GM21786 (cell line): ENCODE measurements around the gene GALNT18.
A peak's percentile ranks its signal among the peaks of the same experiment; 100 is the strongest.
"Not testable (repeated sequence)": the region's sequence is repeated elsewhere in the genome, so short reads cannot be mapped to it uniquely, and the experiment has no call there.

Source experiments
- ATAC-seq: cut with Tn5 transposase; IDR thresholded peaks from one replicate; pipeline ENCODE4 v1.9.1; 2021; ENCODE audit not compliant: unreplicated experiment

GALNT18 gene

GRCh38 chr11:11471201-11471600 is 150.6 kb downstream of the GALNT18 start:
- no peak for ATAC-seq

- ATAC-seq, result no peak
Measured at GRCh38 chr11:11468954-11469353, 152.9 kb downstream of the GALNT18 start.

GRCh38 chr11:11467312-11467711 is 154.5 kb downstream of the GALNT18 start:
- ATAC-seq, result no peak

DNA sequence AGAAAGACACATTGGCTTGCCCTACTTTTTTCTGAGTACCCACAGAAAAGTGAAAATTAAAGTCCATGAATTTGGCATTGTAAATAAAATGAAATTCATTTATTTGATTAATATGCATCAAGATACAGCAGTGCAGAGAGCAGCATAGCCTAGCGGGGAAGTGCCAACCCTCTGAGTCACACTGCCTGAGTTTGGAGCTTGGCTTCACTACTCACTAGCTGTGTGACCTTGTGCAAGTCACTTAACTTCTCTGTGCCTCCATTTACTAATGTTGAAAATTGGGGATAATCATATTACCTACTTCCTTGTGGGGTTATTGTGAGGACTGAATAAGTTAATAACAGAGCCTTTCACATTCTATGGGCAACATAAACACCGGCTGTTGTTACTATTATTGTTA is 157.2 kb downstream of the GALNT18 start:
- no peak for ATAC-seq

- no peak for ATAC-seq
Measured at GRCh38 chr11:11463405-11463804, 158.4 kb downstream of the GALNT18 start.

DNA sequence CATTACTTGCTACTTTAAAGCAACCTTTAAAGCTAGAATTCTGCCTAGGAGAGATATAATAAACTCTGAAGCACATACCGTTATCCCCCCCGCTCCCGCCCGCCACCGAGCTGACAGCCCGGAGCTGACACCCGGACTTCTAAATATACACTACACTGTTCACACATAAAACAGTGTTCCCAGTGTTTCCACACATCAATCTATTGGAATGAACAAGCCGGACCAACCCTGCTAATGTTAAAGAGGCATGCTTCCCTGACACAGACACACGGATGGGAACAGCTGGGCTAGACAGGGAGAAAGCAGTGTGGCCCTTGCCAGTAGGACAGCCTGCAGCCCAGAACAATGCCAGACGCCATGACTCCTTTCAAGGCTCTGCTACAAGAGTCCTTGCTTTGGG is 160.3 kb downstream of the GALNT18 start:
- ATAC-seq, result no peak

DNA sequence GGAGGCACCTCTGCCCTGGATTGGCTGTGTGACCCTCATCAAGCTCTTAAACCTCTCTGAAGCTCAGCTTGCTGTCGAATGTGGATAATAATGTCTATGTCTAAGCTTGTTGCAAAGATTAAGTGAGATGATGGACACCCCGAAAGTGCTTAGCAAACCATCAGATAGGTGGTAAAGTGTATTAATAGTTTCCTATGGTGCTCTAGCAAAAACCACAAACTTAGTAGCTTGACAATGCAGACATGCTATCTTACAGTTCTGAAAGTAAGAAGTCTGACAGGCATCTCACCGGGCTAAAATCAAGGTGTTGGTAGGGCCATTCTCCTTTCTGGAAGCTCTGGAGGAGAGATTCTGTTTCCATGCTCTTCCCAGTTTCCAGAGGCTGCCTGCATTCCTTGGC is 162.2 kb downstream of the GALNT18 start:
- ATAC-seq, result no peak

DNA sequence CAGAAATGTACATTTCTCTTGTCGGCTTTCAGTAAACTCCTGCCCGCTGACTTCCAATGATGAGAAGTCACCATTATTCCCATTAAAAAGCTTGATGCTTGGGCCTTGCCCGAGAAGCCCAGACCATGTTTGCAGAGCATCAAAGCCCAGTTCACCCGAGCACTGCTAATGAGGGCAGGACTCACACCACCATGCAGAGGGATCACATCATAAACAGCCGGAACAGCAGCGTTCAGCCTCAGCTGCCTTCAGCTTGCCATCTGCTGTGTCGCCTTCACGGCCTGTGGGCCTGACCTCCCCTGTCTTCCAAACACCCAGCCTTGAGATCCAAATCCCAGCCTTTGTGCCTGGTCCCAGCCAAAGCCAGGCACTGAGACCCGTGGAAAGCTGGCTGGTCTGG is 163.3 kb downstream of the GALNT18 start:
- ATAC-seq, result no peak

- no peak for ATAC-seq
Measured at GRCh38 chr11:11458001-11458400, 163.8 kb downstream of the GALNT18 start.

DNA sequence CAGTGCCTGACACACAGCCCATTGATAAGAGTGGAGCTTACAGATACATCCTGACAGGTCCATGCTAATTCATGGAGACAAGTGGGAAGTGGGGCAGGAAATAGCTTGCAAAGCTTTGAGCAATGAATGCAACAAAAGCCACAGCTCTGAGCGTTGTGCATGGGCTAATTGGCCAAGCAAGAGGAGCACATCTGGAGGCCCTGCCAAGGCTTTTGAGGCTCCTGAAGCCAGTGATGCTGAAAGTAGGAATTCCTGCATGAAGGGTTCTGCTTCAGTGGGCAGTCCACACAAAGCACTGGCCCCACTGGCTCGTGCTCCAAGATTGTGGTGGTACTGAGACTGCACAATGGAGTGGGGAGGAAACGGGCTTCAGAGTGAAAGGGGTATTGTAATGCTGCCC is 164.9 kb downstream of the GALNT18 start:
- ATAC-seq, result no peak

DNA sequence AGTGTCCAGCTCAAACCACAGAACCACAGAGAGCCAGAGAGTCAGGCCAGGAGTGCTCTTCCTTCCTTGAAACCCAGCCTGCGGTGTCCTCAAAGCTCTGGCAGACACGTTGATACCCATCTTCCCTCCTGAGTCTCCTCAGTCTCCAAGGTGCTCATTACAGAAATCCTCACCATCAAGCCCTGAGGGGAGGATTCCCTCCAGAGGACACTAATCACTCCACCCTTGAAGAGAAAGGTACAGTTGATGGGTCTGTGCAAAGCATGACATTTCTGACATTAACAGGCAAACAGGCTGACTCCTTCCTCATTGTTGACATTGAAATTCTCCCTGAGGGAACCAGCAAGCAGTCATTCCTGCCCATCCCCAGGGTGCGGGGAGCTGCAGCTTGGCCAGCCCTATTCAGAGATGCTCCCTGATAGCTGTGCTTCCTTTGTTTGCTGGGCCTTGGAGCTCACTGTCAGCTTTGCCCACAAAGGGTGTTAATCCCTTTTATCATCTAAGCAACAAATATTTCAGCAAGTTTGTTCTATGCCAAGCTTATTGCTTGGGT is 167.1 kb downstream of the GALNT18 start:
- no peak for ATAC-seq

GRCh38 chr11:11451501-11452005 is 170.3 kb downstream of the GALNT18 start:
- peak; percentile 91 for ATAC-seq

- no peak for ATAC-seq
Measured at GRCh38 chr11:11450744-11451362, 171.0 kb downstream of the GALNT18 start.

DNA sequence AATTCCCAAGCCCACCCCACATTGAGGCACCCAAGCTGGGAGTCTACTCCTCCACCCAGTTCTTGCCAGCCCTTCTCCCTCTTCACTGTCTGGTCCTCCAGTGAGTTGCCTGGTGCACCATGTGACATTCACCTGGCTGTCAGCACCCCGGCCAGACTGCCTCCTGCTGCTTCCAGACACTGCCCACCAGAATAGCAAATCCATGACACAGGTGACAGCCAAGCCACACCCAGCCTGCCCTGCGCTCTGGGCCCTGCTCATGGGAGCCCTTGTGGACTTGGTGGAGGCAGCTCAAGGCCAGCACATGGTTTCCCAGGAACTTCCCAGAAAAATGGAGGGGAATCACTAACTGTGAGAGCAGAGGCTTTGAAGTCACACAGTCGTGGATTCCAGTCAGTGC is 172.5 kb downstream of the GALNT18 start:
- ATAC-seq, result no peak

GRCh38 chr11:11448626-11449025 is 173.2 kb downstream of the GALNT18 start:
- ATAC-seq, result no peak

GRCh38 chr11:11447601-11448000 is 174.2 kb downstream of the GALNT18 start:
- not testable (repeated sequence) for ATAC-seq

DNA sequence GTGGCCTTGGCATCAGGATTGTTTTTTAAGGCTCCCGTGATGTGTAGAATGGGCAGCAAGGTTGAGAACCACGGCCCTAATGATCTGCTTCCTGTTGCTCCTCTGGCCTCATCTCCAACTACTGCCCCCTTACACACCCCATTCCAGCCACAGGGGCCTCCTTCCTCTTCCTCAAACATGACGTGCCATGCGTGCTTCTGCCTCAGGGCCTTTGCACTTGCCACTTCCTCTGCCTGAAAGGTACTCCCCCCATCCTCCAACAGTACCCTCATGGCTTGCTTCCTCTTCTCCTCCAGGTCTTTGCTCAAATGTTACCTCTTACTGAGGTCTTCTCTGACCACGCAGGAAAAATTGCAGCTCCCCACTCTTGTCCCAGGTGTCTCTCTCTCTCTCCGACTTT is 174.8 kb downstream of the GALNT18 start:
- no peak for ATAC-seq

DNA sequence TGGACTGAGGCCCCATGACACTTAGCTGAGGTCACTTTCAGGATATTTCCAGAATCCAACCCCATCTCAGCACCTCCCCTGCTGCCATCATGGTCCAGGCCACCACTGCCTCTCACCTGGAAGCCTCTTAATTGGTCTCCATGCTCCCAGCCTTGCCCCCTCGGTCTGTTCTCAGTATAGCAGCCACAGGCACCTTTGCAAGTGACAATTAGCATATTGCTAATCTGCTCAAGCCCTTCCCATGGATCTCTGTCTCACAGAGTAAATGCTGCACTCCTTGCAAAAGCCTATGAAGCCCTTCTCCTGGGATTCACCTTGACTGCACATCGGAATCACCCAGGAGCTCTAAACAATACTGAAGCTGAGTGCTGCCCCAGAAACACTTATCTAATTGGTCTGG is 175.2 kb downstream of the GALNT18 start:
- no peak for ATAC-seq

DNA sequence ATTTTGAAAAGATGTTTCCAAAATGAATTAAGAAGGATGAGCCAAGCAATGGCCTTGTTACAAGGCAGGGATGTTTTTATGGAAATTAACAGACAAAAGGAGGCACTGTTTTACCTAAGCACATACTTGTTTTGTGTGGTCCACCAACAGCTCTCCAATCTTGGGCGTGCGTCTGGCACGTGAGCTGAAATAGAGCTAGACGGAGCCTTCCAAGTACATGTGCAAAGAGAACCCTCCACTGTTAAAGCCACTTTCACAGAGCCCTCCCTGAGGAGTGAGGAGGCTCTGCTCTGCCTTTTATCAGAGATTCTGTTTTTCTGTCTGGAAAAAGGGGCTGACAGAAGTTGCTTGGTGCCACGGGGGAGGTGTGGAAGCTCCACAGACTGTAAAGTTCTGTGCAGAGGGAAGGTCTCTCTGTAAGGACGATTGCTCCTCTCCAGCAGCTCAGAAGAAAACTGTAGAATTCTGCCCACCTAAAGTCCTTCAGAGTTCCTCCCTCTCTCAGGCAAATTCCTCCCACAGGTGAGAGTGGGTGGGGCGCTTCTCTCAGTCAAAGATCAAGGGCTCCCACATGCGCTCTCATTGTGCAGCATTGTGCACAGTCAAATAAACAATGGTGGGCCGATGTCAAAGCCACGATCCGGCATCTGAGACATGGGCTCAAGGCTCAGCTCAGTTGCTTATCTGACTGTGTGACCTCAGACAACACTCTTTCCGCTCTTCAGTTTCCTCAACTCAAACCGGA is 176.2 kb downstream of the GALNT18 start:
- no peak for ATAC-seq

DNA sequence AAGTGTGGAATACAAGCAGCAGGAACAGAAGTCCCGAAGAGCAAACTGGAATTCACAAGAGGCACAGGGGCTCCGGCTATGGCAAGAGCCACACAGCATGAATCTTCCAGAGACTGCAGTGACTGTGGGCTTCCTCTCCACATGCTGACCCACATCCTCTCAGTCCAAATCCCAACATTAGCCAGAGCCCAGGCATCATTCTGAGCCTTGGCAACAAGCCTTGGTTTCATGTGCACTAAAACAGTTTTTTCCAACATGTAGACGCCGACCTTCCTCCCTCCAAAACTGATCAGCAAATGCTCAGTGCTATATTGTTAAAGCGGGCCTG is 177.0 kb downstream of the GALNT18 start:
- no peak for ATAC-seq

GRCh38 chr11:11444027-11444803 is 177.6 kb downstream of the GALNT18 start:
- ATAC-seq, result no peak

GRCh38 chr11:11442791-11443190 is 179.0 kb downstream of the GALNT18 start:
- ATAC-seq, result no peak
